ENCODE measurements around the gene FAM193B.

The FAM193B gene

GRCh38 chr5:177500685-177501522, 53.5 kb downstream of the FAM193B start:
- DNase-seq (ENCODE audit: low read depth) = peak; percentile 23

DNA sequence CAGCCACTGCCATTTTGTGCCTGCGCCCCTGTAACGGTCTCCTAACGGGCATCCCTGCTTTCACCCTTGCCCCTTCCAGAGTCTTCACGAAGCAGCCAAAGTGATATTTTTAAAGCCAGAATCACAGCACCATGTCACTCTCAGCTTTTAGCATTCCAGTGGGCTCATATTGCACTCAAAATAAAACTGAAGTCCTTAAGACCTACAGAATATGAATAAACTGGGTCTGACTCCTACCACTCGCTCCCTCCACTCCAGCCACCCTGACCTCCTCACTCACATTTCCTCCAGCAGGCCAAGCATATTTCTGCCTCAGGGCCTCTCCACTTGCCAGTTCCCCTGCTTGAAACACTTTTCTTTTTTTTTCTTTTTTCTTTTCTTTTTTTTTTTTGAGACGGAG, 54.5 kb downstream of the FAM193B start:
- DNase-seq (ENCODE audit: low read depth) = no peak

- no peak for DNase-seq (ENCODE audit: low read depth)
These were observed 56.2 kb downstream of the FAM193B start for GRCh38 chr5:177498013-177498787.

- peak; percentile 78 for DNase-seq (ENCODE audit: low read depth)
These were observed 56.9 kb downstream of the FAM193B start, which contains the start of gene PDLIM7 for GRCh38 chr5:177497292-177498012. Gene PDLIM7, minus strand, starts transcription at chr5:177497604. Its CDS starts 1,092 bp downstream, at chr5:177496512.

DNA sequence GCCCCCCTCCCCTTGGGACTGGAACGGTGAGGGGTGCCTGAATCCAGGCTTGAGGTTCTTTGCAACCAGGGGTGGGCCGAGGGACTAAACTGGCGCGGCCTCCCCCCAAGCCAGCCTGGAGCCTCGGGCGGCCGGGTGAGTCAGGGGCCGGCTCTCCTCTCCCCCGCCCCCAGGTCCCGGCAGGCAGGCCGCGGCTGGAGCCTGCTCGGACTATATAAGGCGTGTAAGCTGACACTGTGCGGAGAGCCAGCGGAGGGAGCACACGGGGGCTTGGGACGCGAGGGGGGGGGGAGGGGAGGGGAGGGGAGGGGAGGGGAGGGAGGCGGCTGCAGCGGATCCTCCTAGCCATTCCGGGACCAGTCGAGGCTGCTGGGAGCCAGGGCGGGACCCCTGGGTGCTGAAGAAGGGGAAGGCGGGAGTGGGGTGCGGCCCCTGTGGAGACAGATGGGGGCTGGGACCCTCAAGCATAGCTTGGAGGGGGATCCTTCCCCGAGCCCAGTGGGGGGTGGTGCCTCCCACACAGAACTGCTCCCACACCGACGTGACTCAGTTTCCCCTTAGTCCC, 57.6 kb downstream of the FAM193B start:
- peak; percentile 34 for DNase-seq (ENCODE audit: low read depth)

DNA sequence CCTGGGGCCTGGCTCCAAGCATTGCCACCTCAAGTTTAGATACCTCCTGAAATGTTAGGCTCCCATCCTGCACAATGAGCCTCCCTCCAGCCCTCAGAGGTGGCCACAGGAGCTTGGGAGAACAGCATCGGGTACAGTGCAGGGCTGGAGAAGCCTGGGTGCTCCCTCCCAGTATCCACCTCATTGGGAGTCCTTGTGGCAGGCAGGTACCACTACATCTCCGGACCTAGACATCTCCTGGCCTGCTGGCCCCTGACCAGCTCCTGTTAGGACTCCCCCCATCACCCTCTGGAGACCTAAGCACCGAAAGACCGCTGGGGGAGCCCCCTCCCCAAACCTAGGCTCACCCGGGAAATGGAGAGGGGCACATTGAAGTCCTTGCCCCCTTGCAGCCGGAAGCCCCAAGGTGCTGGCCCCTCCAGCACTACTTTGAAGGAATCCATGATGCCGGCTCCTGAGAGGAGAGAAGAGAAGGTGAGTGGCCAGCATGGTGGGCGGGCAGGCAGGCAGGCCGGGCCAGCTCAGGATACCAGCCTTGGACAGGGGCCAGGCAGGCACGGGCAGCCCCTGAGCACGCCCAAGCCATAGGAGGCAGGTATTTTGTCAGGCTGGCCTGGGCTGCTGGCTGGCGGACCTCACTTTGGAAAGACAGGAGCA, 58.2 kb downstream of the FAM193B start:
- no peak for DNase-seq (ENCODE audit: low read depth)

DNA sequence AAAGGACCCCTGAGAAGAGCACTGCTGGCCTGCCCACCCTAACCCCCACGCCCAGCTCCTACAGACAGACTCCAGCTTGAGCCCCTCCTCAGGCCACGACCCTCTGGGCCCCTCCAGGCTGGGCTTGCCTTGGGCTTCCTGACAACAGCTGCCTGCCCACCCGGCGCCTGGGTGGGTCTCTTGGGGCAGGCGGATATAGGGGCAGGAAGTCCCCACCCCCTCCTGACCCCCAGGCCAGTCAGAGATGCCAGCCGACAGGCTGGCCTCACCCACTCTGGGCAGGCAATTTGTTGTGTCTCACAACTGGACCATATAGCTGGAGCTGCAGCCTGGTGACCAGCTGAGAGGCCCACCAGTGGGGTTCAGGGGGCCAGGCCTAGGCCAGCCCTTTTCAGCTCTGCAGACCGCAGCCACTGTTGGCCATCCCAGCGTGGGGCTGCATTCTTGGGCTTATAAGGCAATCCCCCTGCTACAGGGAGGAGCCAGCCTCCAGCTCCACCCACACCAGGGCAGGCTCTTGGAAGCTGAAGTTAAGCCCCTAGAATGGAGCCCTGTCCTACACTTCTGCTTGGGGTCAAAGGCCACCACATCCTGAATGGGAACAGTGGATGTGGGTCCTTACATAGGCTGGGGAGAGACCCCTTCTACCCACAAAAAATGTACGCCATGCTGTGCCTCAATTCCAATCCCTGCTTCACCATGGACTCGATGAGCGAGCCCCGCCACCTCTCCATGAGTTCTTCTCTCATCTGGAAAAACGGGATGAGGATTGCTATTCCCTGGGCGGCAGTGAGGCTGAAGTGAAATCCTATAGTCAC, 58.9 kb downstream of the FAM193B start:
- peak; percentile 46 for DNase-seq (ENCODE audit: low read depth)

DNA sequence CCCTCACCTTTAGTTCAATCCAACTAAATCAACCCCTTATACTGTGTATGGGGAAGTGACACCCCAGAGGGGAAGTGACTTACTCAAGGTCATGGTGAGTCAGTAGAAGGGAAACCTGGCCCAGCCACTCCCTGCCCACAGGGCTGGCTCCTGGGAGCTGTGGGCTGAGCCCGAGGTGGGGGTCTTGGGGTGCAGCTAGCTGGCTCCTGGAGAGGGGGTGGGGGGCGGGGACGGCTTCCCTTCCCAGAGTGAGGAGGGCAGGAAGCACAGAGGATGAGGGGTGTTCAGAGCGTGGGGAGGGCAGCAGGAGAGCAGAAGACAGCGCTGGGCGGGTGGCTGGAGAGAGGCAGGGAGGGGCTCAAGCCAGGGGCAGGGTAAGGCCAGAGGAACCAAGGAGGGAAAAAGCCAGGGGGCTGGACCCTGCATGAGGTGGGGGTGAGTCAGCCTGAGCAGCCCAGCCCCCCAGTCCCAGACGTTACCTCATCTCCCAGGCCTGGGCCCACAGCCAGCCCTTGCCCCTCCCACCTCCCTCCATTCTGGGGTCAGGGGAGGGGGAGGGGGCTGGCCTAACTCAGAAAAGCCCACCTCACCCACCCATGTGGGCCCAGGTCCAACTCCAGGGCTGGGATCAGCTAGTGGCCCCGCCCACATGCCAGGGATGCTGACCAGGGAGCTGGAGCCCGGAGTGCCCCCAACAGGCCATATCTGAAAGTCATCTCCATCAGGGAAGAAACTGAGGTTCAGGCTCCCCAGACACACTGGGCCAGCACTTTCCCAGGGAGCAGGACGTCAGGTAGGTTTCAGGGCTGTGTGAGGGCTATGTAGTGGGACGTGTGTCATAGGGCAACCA, 59.8 kb downstream of the FAM193B start:
- peak; percentile 31 for DNase-seq (ENCODE audit: low read depth)

- no peak for DNase-seq (ENCODE audit: low read depth)
These were observed 60.5 kb downstream of the FAM193B start for GRCh38 chr5:177493795-177494345.

GRCh38 chr5:177492841-177493240, 61.5 kb downstream of the FAM193B start:
- no peak for DNase-seq (ENCODE audit: low read depth)

GRCh38 chr5:177491983-177492746, 62.2 kb downstream of the FAM193B start:
- no peak for DNase-seq (ENCODE audit: low read depth)

DNA sequence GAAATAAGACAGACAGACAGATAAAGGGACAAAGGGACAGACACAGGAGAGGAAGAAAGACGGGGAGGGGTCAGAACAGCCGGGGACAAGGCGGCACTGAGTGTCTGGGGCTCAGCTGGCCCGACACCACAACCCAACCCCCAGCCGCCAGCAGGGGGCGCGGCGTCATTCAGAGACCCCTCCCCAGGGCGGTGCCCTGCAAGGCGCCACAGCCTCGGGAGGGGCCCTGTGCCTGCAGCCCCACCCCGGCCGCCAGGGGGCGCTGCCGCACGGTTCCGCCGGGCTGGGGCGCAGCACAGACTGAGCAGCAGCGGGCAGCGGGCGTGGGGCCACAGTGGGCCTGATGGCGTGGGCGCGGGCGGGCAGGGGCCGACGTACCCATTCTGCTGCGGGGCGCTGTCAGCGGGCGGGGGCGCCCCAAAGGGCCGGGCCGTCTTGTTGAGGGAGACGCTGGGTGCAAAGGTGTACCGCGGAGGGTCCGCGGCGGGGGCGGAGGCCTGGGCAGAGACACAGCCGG, 62.9 kb downstream of the FAM193B start:
- DNase-seq (ENCODE audit: low read depth) = no peak

DNA sequence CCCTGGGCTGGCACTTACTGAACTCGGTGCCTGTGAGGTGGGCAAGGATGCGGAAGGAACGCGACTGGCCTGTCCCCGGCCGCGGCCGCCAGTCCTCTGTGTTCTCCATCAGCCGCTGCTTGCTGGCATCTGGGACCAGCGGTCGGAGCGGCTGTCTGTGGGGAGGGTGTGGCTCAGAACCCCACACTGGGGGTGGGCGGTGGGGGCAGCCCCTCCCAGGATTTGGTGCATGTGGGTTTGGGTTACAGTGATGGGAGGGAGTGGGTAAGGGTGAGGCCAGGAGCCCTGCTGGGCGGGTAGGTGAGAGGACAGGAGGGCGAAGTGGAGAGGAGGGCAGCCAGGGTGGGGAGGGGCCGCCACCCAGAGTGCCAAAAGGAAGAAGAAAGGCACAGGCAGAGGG, 63.4 kb downstream of the FAM193B start:
- DNase-seq (ENCODE audit: low read depth) = no peak

GRCh38 chr5:177490311-177490991, 63.9 kb downstream of the FAM193B start:
- DNase-seq (ENCODE audit: low read depth) = no peak

DNA sequence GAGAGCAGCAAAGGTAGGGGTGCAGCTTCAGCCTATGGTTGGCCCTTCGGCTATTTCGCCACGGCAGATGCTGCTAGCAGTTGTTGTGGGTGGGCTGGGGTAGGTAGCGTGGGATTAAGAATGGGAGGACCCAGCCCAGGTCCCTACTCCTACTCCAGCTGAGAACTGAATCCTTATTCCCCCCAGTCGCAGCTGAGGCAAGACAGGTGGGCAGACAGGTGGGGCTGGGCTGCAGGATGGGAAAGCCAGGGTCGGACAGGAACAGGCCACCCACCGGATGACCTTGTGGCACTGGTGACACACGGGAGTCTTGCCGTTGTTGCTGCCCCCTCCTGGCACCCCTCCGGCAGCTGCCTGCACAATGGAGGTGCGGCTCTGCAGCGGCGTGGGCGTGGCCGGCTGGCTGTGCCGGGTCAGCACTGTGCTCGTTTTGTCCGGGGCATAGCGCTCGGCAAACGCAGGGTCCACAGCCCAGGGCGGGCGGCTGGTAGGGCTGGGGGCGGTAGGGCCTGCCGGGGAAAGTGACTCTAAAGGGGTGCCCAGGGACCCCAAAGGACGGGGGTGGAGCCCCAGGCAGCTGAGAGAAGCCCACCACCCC, 65.1 kb downstream of the FAM193B start:
- no peak for DNase-seq (ENCODE audit: low read depth)

- DNase-seq (ENCODE audit: low read depth) = no peak
These were observed 66.4 kb downstream of the FAM193B start for GRCh38 chr5:177487975-177488374.

- DNase-seq (ENCODE audit: low read depth) = no peak
These were observed 67.2 kb downstream of the FAM193B start for GRCh38 chr5:177487144-177487543.
